ENCODE results near the gene CCND1.

Gene CCND1

GRCh38 chr11:69664103-69664775 is 23.3 kb downstream of the CCND1 start:
- DNase-seq = no peak

- no peak for DNase-seq
Observed at GRCh38 chr11:69664901-69665300, 23.9 kb downstream of the CCND1 start.

DNA sequence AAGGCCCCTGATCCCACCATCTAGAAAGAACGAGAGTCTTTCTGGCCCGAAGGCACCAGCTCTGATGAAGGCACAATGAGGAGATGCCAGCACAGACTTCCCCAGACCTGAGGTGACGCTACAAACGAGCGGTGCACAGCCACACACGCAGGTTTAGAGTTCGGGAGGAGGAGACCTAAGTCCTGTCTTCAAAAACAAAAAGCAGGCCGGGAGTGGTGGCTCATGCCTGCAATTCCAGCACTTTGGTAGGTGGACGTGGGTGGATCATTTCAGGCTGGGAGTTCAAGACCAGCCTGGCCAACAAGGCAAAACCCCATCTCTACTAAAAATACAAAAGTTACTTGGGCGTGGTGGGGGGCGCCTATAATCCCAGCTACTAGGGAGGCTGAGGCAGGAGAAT is 24.7 kb downstream of the CCND1 start:
- no peak for DNase-seq

- no peak for DNase-seq
Observed at GRCh38 chr11:69666261-69666660, 25.3 kb downstream of the CCND1 start.

GRCh38 chr11:69666752-69667536 is 26.0 kb downstream of the CCND1 start:
- no peak for DNase-seq

DNA sequence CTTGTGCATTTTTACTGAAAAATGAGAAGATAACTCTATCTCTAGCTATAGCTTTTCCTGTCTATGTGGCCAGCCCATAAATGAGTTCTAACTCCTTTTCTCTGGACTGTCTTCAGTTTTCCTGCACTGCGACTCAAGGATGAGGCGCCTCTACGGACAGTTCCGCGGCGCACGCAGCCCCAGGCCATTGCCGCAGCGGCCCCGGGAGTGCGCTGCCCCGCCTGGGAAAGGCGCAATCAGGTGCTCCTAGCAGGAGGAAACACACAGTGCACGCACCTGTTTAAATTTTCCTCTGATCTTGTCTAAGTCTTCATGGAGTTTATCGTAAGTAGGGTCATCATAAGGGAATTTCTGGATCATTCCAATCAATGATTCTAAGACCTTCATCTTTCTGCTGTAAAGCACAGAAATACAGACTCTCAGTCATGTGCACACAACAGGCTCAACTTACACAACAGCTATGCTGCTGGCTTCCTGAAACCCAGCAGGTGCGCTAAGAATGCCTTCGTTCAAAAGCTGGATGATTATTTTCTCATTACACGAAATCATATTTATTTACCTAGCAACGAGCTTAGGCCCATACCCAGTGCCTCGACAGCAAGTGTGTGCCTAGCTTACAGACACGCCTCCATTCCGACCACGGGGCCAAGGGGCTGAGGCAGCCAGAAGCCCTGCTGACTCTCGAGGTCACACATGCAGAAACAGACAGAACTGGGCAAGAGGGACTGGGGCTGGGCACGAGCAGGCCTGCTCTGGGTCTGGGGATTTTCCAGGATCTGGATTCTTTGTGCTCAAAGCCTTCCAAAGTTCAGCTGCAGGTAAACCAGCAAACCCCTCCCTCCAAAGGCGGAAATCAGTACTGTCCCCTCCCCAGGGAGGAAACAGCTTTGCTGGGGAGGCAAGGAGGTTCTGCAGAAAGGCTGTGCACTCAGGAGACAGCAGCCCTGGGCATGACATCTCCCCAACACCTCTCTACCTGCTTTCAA is 27.0 kb downstream of the CCND1 start:
- no peak for DNase-seq

DNA sequence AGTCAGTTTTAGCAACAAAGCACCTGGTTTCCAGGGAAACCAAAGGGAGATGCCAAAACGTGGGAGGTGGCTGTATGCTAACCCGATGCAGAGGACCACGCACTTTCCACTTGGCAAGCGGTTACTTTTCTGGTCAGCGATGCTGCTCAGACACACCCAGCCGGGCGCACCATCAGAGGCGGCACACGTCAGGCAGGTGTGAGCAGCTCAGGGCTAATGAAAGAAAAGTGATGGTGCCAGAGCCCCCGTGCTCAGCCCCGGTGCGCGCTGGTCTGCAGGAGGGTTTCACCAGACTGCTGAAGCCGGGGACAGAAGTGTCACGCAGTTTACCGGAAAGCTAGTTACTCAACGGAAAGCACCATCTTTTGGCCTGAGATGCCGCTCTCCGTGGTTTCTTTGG is 28.5 kb downstream of the CCND1 start:
- DNase-seq = no peak

DNA sequence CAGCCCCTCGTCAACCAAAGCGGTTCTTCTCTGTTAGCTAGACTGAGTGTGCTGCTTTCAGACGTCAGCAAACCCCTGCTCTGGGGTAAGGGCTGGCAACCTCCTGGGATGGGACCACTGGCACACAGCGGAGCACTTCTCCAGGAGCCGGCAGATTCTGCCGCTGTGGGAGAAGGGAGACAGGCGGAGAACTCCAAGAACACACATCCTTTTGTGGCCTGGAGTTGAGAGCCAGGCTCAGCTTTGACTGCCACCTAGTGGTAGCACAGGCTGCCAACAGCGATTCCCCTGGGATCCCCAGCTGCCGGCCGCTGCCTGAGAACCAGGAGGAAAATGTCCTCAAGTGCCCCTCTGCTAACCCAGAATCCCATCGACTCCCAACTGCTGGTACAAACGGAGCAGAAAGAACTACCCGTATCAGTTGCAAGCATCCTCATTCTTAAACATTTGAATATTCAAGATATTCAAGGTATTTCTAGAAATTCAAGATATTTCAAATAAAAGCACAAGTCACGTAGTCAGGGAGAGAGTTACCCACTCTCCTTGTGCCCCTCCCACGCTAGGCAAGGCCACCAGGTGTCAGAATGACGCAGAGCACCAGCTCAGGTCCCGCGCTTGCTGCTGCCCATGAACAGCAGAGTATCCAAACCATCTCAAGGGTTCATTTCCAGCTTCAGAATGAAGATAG is 29.3 kb downstream of the CCND1 start:
- DNase-seq = peak; percentile 20 to 89 (median 72)

GRCh38 chr11:69671734-69672465 is 30.9 kb downstream of the CCND1 start:
- DNase-seq = no peak

- DNase-seq = no peak
Observed at GRCh38 chr11:69674267-69674885, 33.4 kb downstream of the CCND1 start.

- DNase-seq = peak; percentile 48 to 97 (median 90)
Observed at GRCh38 chr11:69674886-69675714, 34.1 kb downstream of the CCND1 start, which contains the start of gene LTO1. LTO1 (minus strand) TSS chr11:69675353; CDS start chr11:69675239, 114 bp downstream.

DNA sequence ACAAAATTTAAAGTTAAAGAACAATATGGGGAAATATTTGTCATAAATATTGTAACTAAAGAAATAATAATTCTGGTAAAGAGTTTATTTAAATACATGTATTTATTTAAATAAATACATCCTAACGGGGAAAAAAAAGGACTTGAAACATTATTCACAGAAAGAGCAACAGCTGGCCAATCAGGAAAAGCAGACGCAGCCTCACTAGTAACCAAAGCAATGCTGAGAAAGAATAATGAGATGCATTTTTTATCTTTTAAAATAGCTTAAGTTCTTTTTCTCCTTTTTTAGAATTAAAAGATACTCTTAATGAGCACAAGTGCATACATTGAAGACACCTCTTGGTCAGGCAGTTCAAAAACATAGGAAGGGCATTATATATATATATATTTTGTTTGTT is 36.8 kb downstream of the CCND1 start:
- no peak for DNase-seq

- DNase-seq = no peak
Observed at GRCh38 chr11:69680688-69681087, 39.7 kb downstream of the CCND1 start.

DNA sequence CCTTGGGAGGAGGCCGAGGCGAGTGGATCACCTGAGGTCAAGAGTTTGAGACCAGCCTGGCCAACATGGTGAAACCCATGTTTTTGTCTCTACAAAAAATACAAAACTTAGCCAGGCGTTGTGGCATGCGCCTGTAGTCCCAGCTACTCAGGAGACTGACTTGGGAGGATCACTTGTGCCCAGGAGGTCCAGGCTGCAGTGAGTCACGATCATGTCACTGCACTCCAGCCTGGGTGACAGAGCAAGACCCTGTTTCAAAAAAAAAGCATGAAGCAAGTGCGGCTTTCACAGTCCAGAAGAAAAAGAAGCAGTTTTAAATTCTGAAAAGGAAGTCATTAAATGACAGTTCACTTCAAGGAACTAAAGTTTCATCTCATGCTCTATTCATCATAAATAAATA is 41.3 kb downstream of the CCND1 start:
- no peak for DNase-seq

DNA sequence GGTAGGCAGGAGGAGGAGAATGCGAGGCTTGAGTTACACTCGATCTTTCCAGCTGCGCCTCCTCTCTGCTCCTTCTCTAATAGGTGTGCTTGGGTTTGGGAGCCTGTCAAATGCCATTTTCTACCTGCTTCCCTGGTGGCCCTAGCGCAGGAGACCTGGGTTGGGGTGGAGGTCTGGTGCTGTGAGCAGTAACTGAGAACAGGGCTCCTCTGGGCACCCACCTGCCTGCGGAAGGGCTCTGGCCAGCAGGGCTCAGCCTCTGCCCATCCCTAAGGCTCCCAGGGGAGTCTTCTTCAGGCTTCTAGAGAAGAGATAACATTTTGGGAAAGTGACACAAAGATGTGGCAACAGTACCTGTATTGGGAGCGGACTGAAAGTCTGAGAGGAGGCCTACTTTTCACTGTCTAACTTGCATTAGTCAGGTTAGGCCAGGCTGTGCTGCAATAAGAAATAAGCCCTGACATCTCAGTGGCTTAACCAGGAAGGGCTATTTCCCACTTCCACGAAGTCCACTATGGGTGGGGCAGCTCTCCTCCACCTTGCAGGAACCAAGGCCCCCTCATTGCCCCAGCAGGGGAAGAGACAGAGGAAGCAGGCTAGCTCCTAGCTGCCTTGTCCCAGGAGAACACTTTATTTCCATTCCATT is 41.8 kb downstream of the CCND1 start:
- DNase-seq = no peak

- no peak for DNase-seq
Observed at GRCh38 chr11:69683764-69684333, 42.9 kb downstream of the CCND1 start.

- DNase-seq = no peak
Observed at GRCh38 chr11:69684651-69685050, 43.7 kb downstream of the CCND1 start.

GRCh38 chr11:69685348-69685747 is 44.4 kb downstream of the CCND1 start:
- DNase-seq = no peak

Data from amygdala (tissue), 56 donors.